ENCODE results near the gene TRABD2B.

The TRABD2B gene

DNA sequence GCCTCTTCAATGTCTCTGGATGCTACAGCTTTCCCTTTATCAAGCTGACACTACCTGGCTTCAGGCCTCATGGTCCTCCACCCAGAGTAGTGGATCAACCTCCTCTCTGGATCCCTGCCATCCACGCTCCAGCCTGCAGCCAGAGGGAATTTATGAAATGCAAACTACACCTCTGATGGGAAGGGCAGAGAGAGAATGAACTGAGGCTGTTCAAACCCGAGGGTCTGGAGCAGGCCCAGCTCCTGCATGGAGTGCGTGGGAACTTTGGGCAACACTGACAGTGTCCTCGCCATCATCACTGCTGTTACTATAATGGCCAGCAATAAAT is 157.8 kb downstream of the TRABD2B start:
- intact Hi-C loops (cut with DNase I), result no loop called here
- peak in 1 of 10 donors; percentile 33 for DNase-seq

DNA sequence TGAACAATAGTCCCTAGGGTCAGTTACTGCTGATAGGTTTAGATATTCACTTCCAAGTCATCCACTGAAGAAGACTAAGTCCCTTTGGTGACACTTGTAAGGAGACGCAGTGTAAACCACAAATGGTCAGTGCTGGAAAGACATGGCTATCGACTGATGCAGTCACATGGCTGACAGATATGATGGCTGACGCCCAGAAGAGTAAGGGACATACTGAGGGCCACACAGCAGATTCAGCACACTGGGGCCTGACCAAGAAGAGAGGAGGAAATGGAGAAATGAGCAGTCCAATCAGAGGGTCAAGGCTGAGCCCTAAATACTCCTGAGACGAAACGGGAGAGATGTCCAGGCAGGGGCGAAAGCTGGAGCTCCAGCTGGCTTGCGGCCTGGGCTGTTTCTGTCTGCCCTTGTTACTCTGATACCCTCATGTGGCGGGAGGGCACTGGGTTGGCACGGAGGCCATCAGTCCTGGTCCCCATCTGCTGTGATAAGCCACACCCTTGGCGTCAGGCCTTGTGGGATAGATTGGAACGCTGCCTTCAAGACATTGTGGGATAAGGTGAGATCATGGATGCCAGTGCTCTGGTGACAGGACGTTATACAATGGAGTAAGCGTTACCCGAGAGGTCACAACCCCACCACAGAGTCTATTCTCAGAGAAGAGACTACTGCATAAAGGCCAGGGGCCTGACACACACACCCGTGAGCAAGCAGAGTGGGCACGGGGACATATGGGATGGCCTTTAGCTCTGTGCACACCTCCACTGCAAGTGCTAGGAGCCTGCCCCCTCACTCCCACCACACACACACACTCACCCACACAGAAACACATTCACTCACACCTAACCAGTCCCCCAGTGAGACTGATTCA is 158.4 kb downstream of the TRABD2B start:
- DNase-seq, result peak in 2 of 10 donors; percentile 5 to 36

DNA sequence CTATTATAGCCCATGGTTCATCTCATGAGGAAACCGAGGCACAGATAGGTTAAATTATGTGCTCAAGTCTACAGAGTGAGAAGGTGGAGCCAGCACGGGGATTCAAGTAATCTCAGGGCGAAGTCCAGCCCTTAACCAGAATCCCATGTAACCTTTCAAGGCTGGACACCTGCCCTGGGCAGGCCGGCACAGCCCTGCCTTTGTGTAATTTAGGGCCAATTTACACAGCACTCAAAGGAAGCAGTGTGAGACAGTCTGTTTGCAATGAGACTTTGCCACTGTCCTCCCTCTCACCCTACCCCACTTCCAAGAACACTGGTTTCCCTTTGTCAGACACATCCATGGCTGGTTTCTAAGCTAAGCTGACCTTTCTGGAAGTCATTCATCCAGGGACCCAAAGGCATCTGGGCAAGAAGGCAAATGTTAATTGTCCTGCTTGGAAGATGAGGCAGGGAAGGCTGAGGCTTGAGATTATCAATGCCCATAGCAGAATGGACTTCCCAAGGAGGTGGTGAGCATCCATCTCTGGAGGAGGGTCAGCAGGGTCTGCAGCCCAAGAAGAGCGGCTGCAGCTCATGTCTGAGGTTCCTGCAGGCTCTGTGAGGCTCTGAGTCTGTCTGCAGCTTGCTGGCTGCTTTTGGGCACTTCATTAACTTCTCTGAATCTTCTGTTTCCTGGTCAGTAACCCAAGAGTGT is 159.2 kb downstream of the TRABD2B start:
- intact Hi-C loops (cut with DNase I), result no loop called here
- peak in 2 of 10 donors; percentile 1 to 25 for DNase-seq

More for the DNA sequence above, 158.4 kb downstream of the TRABD2B start:
- intact Hi-C loops (cut with DNase I), result no loop called here

DNA sequence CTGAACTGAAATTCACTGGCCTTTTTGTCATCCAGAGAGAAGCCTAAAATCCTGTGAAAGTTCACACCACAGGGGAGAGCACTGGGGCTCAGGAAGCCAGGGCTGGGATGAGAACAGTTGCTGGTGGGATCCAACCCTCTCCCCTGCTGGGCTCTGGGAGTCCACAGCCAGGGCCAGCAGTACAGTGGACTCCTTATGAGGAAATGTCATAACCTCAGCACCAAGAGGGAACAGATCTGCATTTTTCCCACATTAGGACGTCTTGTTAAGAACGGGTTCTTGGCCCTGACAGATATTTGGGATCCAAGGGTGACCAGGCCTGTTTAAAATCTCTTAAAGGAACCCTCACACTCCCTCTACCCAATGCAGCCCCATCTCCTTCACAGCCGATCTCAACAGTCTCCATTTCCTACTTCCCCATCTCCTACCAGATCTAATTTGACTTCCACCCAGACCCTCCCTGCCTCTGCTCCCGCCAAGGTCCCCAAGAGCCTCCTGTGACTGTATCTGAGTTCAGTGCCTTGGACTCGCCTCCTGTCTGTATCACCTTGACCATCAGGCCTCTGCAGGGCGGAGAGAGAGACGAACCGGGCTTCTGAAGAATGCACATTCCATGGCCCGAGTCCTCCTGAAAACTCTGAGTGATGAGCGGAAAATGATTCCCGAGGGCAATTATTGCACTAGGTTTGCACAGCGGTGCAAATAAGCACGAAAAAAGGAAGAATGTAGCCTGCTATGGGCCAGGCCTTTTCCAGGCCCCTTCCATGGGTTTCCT is 159.9 kb downstream of the TRABD2B start:
- intact Hi-C loops (cut with DNase I), result no loop called here
- peak in 2 of 10 donors; percentile 6 to 31 for DNase-seq

DNA sequence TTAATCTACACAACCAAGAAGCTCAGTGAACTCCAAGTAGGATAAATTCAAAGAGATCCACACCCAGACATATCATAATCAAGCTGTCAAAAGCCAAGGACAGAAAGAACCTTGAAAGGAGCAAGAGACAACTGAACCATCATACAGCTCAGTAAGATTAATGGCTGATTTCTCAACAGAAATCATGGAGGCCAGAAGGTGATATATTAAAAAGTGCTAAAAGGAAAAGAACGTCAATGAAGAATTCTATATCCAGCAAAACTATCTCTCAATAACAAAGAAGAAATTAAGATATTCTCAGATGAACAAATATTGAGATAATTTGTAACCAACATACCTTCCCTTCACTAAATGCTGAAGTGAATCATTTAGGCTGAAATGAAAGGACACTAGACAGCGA is 161.8 kb downstream of the TRABD2B start:
- DNase-seq, result no peak
- intact Hi-C loops (cut with DNase I), result no loop called here

DNA sequence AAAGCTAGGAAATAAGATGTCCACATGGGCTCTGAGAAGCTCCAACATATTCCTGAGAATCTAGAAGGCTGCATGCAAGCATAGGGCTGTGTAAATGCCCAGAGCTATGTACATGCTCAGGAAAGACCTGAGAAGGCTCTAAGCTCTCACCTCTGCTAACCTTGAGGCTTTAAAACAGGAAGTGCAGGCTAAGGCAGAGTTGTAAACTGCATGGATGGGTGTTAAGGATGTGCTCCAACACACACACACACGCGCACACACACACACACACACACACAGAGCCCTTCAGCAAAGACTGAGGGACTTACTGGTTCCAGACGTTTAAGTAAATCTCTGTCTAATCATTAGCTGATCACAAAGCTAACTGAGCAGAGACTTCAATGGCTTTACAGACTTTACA is 162.9 kb downstream of the TRABD2B start:
- intact Hi-C loops (cut with DNase I), result no loop called here
- DNase-seq, result no peak

DNA sequence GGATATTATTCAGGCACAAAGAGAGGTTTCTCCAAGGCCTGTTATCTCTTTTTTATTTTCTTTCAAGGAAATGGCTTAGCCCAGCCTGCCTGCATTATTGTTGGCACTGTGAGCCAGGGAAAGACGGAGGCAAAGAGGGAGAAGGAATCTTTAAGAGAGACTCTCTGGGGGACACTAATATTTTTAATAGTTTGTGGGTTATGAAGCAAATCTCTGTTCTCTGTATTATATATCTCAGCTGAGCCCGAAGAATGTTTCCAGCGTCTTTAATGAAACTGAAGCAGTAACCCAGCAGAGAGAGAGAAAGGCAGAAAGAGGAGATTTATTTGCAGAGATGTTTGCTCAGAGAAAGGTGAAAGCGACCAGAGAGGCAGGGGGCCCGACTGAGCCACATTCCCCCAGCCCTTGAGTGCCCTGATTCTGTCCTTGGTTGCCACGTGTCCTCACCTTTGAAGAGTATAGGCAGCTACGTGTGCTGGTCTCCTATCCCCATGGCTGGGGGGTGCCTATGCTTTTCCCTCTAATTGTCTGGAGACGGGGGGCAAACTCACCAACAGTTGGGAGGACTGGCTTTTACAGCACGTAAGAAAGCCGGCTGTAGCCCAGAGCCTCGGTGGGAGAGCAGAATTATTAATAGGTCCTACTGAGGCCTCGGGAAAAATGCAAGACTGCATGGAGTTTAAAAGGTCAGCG is 166.4 kb downstream of the TRABD2B start:
- peak in 1 of 10 donors; percentile 25 for DNase-seq
- intact Hi-C loops (cut with DNase I), result no loop called here

DNA sequence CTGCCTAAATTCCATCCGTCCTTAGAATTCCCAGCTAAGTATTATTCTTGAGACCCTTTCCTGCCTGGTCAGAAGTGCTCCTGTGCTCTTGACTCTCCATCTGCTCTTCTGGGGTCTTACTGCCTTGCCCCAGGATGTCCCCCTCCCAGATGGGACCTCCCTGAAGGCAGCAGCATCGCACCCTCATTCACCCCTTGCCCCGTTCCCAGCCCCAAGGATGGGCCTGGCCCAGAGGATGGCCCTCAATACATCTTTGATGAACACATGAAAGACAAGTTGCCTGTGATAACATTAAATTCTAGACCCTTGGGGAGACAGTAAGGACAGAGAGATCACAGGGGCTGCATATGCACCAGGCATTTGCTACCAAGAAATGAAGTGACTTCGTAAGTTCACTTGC is 167.2 kb downstream of the TRABD2B start:
- DNase-seq, result peak in 1 of 10 donors; percentile 39
- intact Hi-C loops (cut with DNase I), result no loop called here

DNA sequence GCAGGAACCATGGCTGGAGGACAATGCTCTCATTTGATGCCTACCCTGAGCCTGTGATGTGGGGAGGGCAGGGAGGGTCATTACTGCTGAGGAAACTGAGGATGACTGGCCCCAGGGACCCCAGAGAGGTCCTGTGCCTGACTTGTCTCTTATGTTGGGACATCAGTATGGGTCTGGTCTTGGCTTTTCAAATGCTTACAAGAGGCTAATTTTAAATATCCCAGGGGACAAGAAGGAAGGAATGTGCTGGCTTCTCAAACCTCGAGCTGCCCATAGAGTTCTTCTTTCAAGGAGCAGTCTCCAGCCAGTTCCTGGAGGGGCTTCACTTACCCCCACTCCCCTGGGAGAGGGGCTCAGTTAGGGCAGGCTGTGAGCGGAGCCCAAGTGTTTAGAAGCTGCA is 168.2 kb downstream of the TRABD2B start:
- no peak for DNase-seq
- intact Hi-C loops (cut with DNase I), result no loop called here

DNA sequence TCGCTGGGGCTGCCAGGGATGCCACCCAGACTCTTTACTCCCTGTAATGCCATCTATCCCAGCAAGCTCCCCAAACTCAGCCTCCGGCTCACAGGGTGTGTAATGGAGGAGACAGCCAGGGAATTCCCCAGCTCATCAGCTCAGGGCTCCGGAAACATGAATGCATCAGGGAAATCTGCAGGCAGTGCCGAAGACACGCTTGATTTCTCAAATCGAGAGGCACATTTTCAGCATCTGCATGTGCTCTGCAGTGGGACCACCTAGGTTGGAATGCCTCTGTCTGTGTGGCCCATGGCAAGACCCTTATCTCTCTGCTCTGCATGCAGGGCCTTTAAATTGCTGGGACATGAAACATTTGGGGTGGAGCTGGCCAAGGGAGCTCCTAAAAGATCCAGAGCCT is 170.1 kb downstream of the TRABD2B start:
- intact Hi-C loops (cut with DNase I), result no loop called here

DNA sequence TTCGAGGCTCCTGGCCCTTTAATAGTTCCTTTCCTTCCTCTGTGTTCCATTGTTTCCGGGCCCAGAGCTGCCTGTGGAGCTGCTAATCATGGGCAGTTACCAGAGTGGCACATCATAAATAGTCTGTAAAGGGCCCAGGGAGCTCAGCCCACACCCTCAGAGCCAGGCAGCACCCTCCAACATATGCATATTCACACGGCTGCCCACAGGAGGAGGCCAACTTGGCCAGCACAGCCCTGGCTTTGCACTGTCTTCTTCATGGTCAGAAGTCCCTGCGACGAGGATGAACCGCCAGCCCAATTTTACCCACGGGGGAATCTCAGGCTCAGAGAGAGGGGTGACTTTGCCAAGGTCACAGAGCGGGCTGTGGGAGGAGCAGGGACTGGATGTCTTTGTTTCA is 172.5 kb downstream of the TRABD2B start:
- intact Hi-C loops (cut with DNase I), result no loop called here
- DNase-seq, result peak in 2 of 10 donors; percentile 8 to 23

More for the DNA sequence above, 170.1 kb downstream of the TRABD2B start:
- peak in 1 of 10 donors; percentile 29 for DNase-seq

DNA sequence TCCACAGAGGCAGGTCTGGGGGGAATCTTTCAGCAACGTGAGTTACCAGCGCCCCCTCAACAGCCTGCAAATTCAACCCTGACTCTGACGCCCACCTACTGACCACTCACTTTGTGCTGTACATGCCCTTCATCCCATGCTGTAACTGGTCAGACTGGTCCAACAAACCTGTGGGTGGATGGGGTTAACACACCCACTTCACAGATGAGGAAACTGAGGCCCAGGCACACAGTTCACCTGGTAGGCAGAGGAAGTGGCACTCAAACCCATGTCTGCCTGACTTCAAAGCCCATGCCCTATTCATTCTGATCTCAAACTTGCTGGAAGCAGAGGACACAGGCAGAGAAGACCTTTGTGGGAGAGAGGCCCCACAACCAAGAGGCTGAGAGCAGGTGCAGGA is 172.9 kb downstream of the TRABD2B start:
- DNase-seq, result peak in 1 of 10 donors; percentile 22
- intact Hi-C loops (cut with DNase I), result no loop called here

DNA sequence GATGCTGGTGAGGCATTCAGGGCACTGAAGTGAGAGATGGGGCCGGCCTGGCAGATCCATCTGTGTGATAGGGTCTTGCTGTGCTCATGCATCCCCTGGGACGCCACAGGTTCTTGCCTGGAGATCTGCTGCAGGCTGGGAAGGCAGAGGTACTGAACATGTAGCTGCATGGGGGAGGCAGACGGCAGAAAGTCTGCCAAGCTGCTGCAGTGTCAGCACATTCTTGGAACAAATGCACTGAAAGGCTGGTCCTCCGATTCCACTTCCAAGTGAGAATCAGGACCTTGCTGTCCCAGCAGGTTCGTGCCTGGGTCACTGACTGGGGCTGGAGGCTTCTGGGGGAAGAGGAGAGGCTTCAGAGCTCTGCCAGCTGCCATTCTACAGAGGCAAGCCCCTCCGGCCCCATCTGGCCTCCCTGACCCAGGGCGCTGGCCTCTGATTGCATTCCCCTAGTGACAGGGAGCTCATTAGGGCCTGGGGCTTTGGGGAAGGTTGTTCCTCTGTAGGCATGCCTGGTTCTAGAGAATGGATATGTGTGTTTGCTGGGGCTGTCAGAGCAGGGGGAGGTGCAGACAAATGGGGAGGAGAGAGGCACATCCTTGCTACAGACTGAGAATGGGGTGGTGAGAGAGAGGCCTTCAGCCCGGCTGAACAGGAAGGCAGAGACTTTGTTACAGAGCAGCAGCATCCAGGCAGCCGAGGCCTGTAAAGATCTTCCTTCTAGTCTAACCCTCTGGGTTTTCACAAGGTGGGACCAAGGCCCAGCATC is 174.0 kb downstream of the TRABD2B start:
- intact Hi-C loops (cut with DNase I), result no loop called here
- peak in 2 of 10 donors; percentile 47 to 79 for DNase-seq

DNA sequence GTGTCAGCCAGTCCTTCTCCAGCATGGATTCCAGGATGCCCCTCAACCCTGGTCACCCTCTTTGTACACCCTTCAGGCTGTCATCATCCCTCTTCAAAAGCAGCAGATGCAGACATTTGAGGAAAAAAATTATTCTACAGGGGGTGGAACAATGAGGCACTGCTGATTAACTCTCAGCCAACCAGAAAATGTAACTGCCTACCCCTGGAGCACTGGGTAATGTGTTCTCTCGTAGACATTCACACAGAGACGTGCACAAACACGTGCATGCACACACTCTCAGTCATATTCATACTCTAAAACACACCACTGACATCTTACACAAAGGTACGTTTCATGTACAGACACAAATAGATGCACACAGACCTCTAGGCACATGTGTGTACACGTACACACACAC is 175.4 kb downstream of the TRABD2B start:
- intact Hi-C loops (cut with DNase I), result no loop called here
- DNase-seq, result peak in 1 of 10 donors; percentile 1

DNA sequence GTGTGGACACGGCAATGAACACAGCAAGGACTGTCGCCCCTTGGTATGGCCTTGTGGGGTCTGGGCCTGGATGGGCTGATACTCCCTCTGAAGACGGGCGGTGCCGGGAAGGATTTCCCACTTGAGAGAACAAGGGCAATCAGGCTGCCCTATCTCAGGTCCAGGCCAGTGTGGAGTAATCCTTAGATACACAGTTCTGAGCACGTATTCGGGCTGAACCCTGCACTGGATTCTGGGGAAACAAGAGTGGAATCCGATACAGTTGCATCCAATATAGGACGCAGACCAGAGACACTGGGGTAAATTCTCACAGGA is 177.7 kb downstream of the TRABD2B start:
- DNase-seq, result no peak
- intact Hi-C loops (cut with DNase I), result no loop called here

DNA sequence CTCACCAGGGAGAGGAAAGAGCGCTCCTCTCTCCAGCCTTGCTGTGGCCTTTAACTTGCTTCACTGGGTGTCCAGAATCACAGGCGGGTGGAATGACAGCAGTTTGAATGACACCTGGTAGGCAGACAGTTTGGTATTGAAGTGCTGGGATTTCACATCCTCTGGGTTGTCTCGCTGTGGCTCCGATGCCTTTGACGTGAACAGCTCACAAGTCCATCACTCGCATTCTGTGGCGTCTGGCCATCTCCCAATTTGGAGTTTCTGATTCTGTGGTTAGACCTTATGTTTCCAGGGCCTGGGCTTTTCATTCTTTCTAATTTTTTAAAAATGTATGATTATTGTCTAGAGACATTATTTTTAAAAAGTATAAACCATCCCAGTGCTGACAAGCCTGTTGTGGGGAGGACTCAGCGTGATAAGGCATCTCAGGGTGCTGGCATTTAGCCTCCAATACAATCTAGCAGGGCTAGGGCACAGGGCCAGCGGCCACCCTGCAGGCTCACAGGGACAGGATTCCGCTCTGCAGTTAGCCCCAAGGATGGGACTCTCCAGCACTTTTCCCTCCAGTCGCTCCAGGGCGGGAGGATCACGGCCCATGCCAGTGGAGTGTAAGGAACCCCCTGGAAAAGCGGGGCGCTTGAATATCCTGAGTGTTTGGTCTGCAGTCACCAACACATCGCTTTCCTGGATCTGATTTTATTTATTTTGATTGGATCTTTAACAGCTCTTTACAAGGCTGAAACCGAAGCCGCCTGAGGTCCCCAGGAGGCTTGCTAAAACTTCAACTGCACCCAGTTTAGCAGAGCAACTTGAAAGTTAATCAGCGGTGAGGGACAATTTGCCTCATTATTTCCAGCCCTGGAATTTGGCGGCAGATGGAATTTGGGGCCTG is 178.3 kb downstream of the TRABD2B start:
- DNase-seq, result peak in 2 of 10 donors; percentile 7 to 62
- intact Hi-C loops (cut with DNase I), result no loop called here

DNA sequence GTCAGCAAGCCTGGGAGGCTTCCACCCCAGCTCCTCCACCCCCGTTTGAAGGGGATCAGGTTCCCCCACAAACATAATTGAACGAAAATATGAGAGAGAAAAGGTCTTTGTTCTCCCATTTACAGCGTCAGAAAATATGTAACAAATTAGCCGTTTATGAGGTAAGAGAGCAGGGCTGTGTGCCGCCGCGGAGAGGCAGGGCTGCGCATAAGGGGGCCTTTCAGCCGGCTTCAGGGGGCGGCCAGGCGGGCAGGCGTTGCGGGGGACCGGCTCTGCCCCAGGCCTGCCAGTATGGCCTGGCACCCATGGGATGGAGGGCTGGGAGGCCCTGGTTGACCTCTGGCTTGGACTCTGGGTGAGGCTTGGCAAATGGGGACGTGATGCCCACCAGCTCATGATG is 179.3 kb downstream of the TRABD2B start:
- DNase-seq, result peak in 2 of 10 donors; percentile 14 to 45
- intact Hi-C loops (cut with DNase I), result no loop called here

DNA sequence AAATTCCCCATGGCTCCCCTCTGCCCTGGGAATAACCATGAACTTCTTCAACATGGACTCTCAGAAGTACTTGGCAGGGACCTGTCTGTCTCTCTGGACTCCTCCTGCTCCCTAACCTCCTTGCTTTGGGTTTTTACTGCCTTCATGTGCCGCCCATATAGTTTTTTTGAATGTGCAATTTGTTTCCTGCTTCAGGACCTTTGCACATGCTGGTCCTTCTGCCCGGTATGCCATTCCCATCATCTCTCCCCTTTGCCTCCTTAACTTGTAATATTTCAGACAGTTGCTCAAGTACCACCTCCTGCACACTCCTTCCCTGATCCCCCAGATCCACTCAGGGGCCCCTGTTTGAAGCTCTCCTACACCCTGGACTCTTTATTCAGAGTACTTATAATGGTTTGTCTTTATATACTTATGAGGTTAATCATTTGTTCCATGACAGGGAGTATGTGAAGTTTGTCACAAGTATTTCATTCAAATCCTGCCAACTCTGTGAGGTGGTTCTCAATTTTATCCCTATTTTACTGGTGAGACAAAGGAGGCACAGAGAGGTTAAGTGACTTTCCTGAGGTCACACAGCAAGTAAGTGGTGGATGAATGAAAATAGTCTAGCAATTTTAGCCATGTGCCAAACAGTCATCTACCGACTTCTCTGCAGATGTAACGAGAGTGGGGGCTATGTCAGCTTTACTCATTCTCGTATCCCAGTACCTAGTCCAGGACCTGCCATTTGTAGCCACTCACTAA is 180.7 kb downstream of the TRABD2B start:
- intact Hi-C loops (cut with DNase I), result no loop called here
- peak in 1 of 10 donors; percentile 7 for DNase-seq

All from posterior cingulate gyrus (tissue), 11 donors.